NCI-H2196 treated with DMSO at 0.1 percent for 48 hours (cell line): ENCODE measurements around the gene DHRS13.
A peak's percentile ranks its signal among the peaks of the same experiment; 100 is the strongest.

ENCODE experiments used
- DNase-seq: peaks from one replicate; lab custom pipeline; 2025; ENCODE audit not compliant: unreplicated experiment; lab: John Stamatoyannopoulos, UW

DHRS13 gene

GRCh38 chr17:28902819-28903545 is at the start of gene DHRS13:
Gene DHRS13 (minus strand): TSS chr17:28903079. CDS start chr17:28902944, 135 bp downstream.
- peak; percentile 67 for DNase-seq

- DNase-seq: peak; percentile 90
Observed at GRCh38 chr17:28951991-28952975, 49.4 kb upstream of the DHRS13 start.

- DNase-seq: peak; percentile 92
Observed at GRCh38 chr17:28951428-28951990, 48.6 kb upstream of the DHRS13 start, which contains the start of gene PHF12. Gene PHF12 (minus strand): TSS chr17:28951518. CDS start chr17:28950960, 558 bp downstream.

GRCh38 chr17:28950752-28951427 is 48.0 kb upstream of the DHRS13 start:
- no peak for DNase-seq

GRCh38 chr17:28950017-28950751 is 47.3 kb upstream of the DHRS13 start:
- DNase-seq: no peak

GRCh38 chr17:28949185-28950016 is 46.5 kb upstream of the DHRS13 start:
- no peak for DNase-seq

GRCh38 chr17:28948873-28949184 is 46.0 kb upstream of the DHRS13 start:
- DNase-seq: no peak

GRCh38 chr17:28948342-28948741 is 45.5 kb upstream of the DHRS13 start:
- DNase-seq: no peak

- no peak for DNase-seq
Observed at GRCh38 chr17:28947639-28948038, 44.8 kb upstream of the DHRS13 start.

GRCh38 chr17:28946239-28946638 is 43.4 kb upstream of the DHRS13 start:
- no peak for DNase-seq

- no peak for DNase-seq
Observed at GRCh38 chr17:28944862-28945741, 42.2 kb upstream of the DHRS13 start.

GRCh38 chr17:28944343-28944742 is 41.5 kb upstream of the DHRS13 start:
- DNase-seq: no peak

- no peak for DNase-seq
Observed at GRCh38 chr17:28942925-28943324, 40.0 kb upstream of the DHRS13 start.

GRCh38 chr17:28941251-28941650 is 38.4 kb upstream of the DHRS13 start:
- no peak for DNase-seq

- DNase-seq: no peak
Observed at GRCh38 chr17:28940675-28941074, 37.8 kb upstream of the DHRS13 start.

- DNase-seq: no peak
Observed at GRCh38 chr17:28940142-28940541, 37.3 kb upstream of the DHRS13 start.

GRCh38 chr17:28938552-28938951 is 35.7 kb upstream of the DHRS13 start:
- DNase-seq: no peak

- no peak for DNase-seq
Observed at GRCh38 chr17:28937044-28937729, 34.3 kb upstream of the DHRS13 start.
